MCF 10A (cell line): ENCODE data around the gene HEPHL1. TPM values are rescaled to one million over a fixed set of nuclear protein-coding genes. Genes with fewer than 3 reads are reported as not detected.
"Not testable (repeated sequence)": the region's sequence is repeated elsewhere in the genome, so short reads cannot be mapped to it uniquely, and the experiment has no call there.

ENCODE experiments used
- BruUV-seq: library from RNA; stranded (reverse); fragments of 400-500 nt; replicated peaks from 2 replicates; lab custom pipeline; 2021; lab: Mats Ljungman, UMichigan
- CTCF ChIA-PET: fragments of 300-600 bp; sonication (Branson Sonifier 250); formaldehyde crosslinking; extraction: SDS; loops from one replicate; lab custom pipeline; 2021; ENCODE audit warnings: antibody characterized with exemption, inconsistent platforms; lab: Yijun Ruan, JAX
- POLR2A ChIA-PET: fragments of 300-600, 350-650 bp; sonication (Branson Sonifier 250); formaldehyde crosslinking; extraction: SDS; loops from one replicate; lab custom pipeline; 2020; ENCODE audit warnings: antibody characterized with exemption, inconsistent platforms; lab: Yijun Ruan, JAX
- DNase-seq: peaks from one replicate; pipeline ENCODE4 v3.0.0-alpha.2; 2018; ENCODE audit not compliant: unreplicated experiment
- H3K27ac Mint-ChIP-seq: one replicate; pipeline ENCODE4 v1.8.0; 2022; ENCODE audit warnings: mild to moderate bottlenecking, low read depth, mixed read lengths; ENCODE audit not compliant: unreplicated experiment
- H3K27me3 Mint-ChIP-seq: one replicate; pipeline ENCODE4 v1.8.0; 2022; ENCODE audit warnings: mixed read lengths; ENCODE audit not compliant: insufficient read depth, unreplicated experiment
- H3K36me3 Mint-ChIP-seq: one replicate; pipeline ENCODE4 v1.8.0; 2022; ENCODE audit warnings: mild to moderate bottlenecking, moderate library complexity, mixed read lengths; ENCODE audit not compliant: insufficient read depth, unreplicated experiment
- H3K4me1 Mint-ChIP-seq: one replicate; pipeline ENCODE4 v1.8.0; 2022; ENCODE audit warnings: mixed read lengths; ENCODE audit not compliant: insufficient read depth, unreplicated experiment
- H3K4me3 Mint-ChIP-seq: one replicate; pipeline ENCODE4 v1.8.0; 2022; ENCODE audit warnings: mild to moderate bottlenecking, moderate library complexity, mixed read lengths; ENCODE audit not compliant: unreplicated experiment
- H3K9me3 Mint-ChIP-seq: one replicate; pipeline ENCODE4 v1.8.0; 2022; ENCODE audit warnings: mixed read lengths; ENCODE audit not compliant: unreplicated experiment
- intact Hi-C: fragments of 100-400 bp; cut with micrococcal nuclease; formaldehyde crosslinking; loops from 2 replicates; pipeline ENCODE4 v1.14.1; 2022
- total RNA-seq: library from RNA; stranded (reverse); gene quantifications from 2 replicates; pipeline ENCODE4 v1.2.3, GENCODE V29; 2022
- TF ChIP-seq, protein P1 (sequence below): fragments of 200-600 bp; IDR thresholded peaks from one replicate; pipeline ENCODE4 v1.8.0; 2022; ENCODE audit warnings: antibody characterized with exemption, mild to moderate bottlenecking; ENCODE audit not compliant: unreplicated experiment

HEPHL1 gene
- total RNA-seq, 1 experiment from 2014 or later: not detected

DNA sequence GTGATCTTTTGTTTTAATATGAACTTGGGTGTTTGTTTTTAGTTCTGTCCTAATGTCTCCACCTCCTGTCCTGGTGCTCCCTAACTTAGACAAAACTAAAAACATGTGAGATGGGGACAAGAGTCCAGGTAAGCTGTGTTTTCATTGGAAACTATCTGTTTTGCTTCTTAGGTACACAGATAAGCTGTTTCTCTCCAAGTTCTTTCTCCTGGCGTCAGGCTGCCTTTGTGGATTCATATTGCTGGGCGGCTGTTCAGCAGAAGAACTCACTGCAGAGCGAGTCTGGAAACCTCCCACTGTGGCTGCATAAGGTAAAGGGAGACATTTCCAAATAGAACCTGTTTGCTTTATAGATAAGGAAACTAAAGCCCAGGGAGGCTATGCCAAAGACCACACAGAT, 132.2 kb downstream of the HEPHL1 start:
- intact Hi-C loops: no loop called here
- H3K27ac Mint-ChIP-seq: no peak overlapping the region
- POLR2A ChIA-PET: interaction anchor here (0.6 to 1.4 kb wide), 3 partner anchors 11 to 22 kb away, joined by 3 to 4 read pairs (median 3); no protein-coding TSS in a partner anchor
- H3K9me3 Mint-ChIP-seq: no peaks in the 10 kb centered on the region
- no TSS peak for BruUV-seq
- no peak for DNase-seq
- peaks cover 20% of the 10 kb centered on the region for H3K36me3 Mint-ChIP-seq
- no peak overlapping the region for H3K4me3 Mint-ChIP-seq
- TF ChIP-seq, protein P1, sequence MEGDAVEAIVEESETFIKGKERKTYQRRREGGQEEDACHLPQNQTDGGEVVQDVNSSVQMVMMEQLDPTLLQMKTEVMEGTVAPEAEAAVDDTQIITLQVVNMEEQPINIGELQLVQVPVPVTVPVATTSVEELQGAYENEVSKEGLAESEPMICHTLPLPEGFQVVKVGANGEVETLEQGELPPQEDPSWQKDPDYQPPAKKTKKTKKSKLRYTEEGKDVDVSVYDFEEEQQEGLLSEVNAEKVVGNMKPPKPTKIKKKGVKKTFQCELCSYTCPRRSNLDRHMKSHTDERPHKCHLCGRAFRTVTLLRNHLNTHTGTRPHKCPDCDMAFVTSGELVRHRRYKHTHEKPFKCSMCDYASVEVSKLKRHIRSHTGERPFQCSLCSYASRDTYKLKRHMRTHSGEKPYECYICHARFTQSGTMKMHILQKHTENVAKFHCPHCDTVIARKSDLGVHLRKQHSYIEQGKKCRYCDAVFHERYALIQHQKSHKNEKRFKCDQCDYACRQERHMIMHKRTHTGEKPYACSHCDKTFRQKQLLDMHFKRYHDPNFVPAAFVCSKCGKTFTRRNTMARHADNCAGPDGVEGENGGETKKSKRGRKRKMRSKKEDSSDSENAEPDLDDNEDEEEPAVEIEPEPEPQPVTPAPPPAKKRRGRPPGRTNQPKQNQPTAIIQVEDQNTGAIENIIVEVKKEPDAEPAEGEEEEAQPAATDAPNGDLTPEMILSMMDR: no peak
- H3K4me1 Mint-ChIP-seq: peaks cover 47% of the 10 kb centered on the region
- H3K27me3 Mint-ChIP-seq: no peaks in the 10 kb centered on the region
- CTCF ChIA-PET: interaction anchor here (0.6 to 2.3 kb wide), 6 partner anchors 19 to 232 kb away, joined by 3 to 11 read pairs (median 3); no protein-coding TSS in a partner anchor

DNA sequence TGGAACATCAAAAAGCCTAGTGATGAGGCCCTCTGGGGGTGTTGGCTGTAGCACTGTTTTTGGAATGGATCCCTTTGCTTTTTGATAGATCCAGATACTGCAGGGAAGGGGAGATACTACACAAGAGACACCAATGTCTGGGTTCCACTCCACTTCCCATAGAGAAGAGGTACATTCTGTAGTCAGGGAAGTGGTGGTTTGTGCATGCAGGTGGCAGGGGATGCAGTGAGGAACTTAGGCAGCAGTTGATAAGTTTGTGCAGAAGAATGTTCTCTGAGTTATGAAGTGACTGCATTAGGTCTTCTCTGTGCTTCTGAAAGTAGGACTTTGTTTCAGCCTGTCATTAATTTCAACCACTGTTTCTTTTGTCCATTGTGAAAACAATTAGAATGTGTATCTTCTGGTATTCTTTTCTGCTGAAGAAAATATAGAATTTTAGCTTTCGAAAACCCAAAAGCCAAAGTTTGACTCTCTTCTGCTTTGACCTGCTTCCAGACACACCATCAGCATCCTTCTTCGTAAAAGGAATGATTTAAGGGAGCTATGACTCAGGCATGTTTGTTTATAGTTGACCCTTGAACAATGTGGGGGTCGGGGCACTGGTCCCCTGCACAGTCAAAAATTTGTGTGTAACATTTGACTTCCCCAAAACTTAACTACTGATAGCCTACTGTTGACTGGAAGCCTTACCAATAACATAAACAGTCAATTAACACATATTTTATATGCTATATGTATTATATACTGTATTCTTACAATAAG, 133.1 kb downstream of the HEPHL1 start:
- Mint-ChIP-seq H3K36me3 (peaks cover 12% of the 10 kb centered on the region), H3K9me3 (no peaks in the 10 kb centered on the region), H3K4me1 (peaks cover 38% of the 10 kb centered on the region), H3K27ac (no peak overlapping the region), H3K27me3 (no peaks in the 10 kb centered on the region), H3K4me3 (no peak overlapping the region)
- no peak for DNase-seq
- ChIA-PET POLR2A (no interaction called here), CTCF (interaction anchor here (0.6 to 2.3 kb wide), 4 partner anchors 15 to 233 kb away, joined by 3 to 11 read pairs (median 4); partner anchors contain the start of gene PANX1)
- TF ChIP-seq, protein P1: no peak
- no TSS peak for BruUV-seq
- intact Hi-C loops: no loop called here

DNA sequence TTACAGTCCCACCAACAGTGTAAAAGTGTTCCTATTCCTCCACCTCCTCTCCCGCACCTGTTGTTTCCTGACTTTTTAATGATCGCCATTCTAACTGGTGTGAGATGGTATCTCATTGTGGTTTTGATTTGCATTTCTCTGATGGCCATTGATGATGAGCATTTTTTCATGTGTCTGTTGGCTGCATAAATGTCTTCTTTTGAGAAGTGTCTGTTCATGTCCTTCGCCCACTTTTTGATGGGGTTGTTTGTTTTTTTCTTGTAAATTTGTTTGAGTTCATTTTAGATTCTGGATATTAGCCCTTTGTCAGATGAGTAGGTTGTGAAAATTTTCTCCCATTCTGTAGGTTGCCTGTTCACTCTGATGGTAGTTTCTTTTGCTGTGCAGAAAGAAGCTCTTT, 136.2 kb downstream of the HEPHL1 start:
- H3K27ac Mint-ChIP-seq, DNase-seq, H3K9me3 Mint-ChIP-seq, H3K4me3 Mint-ChIP-seq, intact Hi-C loops, H3K27me3 Mint-ChIP-seq, CTCF ChIA-PET, BruUV-seq: not testable (repeated sequence)
- Mint-ChIP-seq H3K4me1 (peaks cover 11% of the 10 kb centered on the region), H3K36me3 (peaks cover 15% of the 10 kb centered on the region)
- POLR2A ChIA-PET: interaction anchor here (0.7 kb wide), 1 partner anchor 22 kb away, joined by 3 read pairs; no protein-coding TSS in a partner anchor

Other genes starting within 250 kb of the HEPHL1 start
- gene MED17, start 237.1 kb upstream of the HEPHL1 start, total RNA-seq: 42.2 and 43.9 TPM in 2 replicates
- not detected in 2 replicates for gene VSTM5, start 170.7 kb upstream of the HEPHL1 start, total RNA-seq
- 26.1 and 30.1 TPM in 2 replicates for gene PANX1, start 107.5 kb downstream of the HEPHL1 start, total RNA-seq